K562 (cell line): ENCODE data around the gene TMEM158. TPM values are rescaled to one million over a fixed set of nuclear protein-coding genes. Genes with fewer than 3 reads are reported as not detected.
A peak's percentile ranks its signal among the peaks of the same experiment; 100 is the strongest.

Experiments
- ARHGAP35 ChIP-seq: fragments of 450-650 bp; IDR thresholded peaks from 2 replicates; pipeline ENCODE4 v1.6.1; 2018; ENCODE audit not compliant: partially characterized antibody
- ATF1 ChIP-seq, 2 experiments: fragments of 450-650 bp in 1 of 2; IDR thresholded peaks; 2 replicates each; pipeline ENCODE4 v1.6.1; 2016; ENCODE audit warnings: missing compliant biosample characterization in 1 of 2, missing genetic modification characterization in 1 of 2
- CEBPB ChIP-seq: fragments of 450-650 bp; IDR thresholded peaks from 2 replicates; pipeline ENCODE4 v1.6.1; 2016; ENCODE audit warnings: missing genetic modification characterization, missing compliant biosample characterization
- DIDO1 ChIP-seq: fragments of 450-650 bp; IDR thresholded peaks from 2 replicates; pipeline ENCODE4 v1.6.1; 2016; ENCODE audit warnings: low read depth, missing biosample characterization, missing genetic modification characterization
- HCFC1 ChIP-seq: IDR thresholded peaks from 2 replicates; pipeline ENCODE4 v1.6.1; 2012; ENCODE audit warnings: low read depth, low read length, improper control_type of control experiment
- HEY1 ChIP-seq: fragments of 250-450 bp; sonication (Bioruptor Pico); IDR thresholded peaks from 2 replicates; pipeline ENCODE4 v1.5.0; 2020; ENCODE audit warnings: mild to moderate bottlenecking, moderate library complexity, borderline replicate concordance
- KLF6 ChIP-seq: fragments of 250-450 bp; sonication (Bioruptor Pico); IDR thresholded peaks from 2 replicates; pipeline ENCODE4 v1.4.0; 2020; ENCODE audit warnings: mild to moderate bottlenecking, moderate library complexity, borderline replicate concordance
- MCM3 ChIP-seq: fragments of 450-650 bp; IDR thresholded peaks from 2 replicates; pipeline ENCODE4 v1.6.1; 2016
- MCM7 ChIP-seq, 2 experiments: fragments of 450-650 bp; IDR thresholded peaks; 2 replicates each; pipeline ENCODE4 v1.6.1; 2016 to 2018
- NFATC3 ChIP-seq: fragments of 450-650 bp; IDR thresholded peaks from 2 replicates; pipeline ENCODE4 v1.6.1; 2017; ENCODE audit warnings: mild to moderate bottlenecking
- NONO ChIP-seq, 2 experiments: fragments of 200-400 bp in 1 of 2; fragments of 450-650 bp in 1 of 2; formaldehyde crosslinking in 1 of 2; IDR thresholded peaks; 2 replicates each; pipeline ENCODE4 v1.6.1; 2017; ENCODE audit warnings: low read depth in 2 of 2, mild to moderate bottlenecking in 2 of 2, moderate library complexity in 2 of 2, low read length in 1 of 2
- PHF20 ChIP-seq: fragments of 450-650 bp; IDR thresholded peaks from 2 replicates; pipeline ENCODE4 v1.6.1; 2018; ENCODE audit not compliant: partially characterized antibody
- POLR2H ChIP-seq: IDR thresholded peaks from 2 replicates; pipeline ENCODE4 v1.6.1; 2016; ENCODE audit warnings: missing genetic modification characterization, low read depth, mild to moderate bottlenecking, control low read depth, missing compliant biosample characterization, moderate library complexity
- TAF15 ChIP-seq: fragments of 200-400 bp; formaldehyde crosslinking; IDR thresholded peaks from 2 replicates; pipeline ENCODE4 v1.6.1; 2017; ENCODE audit warnings: mild to moderate bottlenecking, low read depth, low read length, moderate library complexity
- TAF7 ChIP-seq: fragments of 450-650 bp; IDR thresholded peaks from 2 replicates; pipeline ENCODE4 v1.6.1; 2016; ENCODE audit warnings: missing genetic modification characterization, missing compliant biosample characterization
- TRIM24 ChIP-seq, 2 experiments: fragments of 450-650 bp; IDR thresholded peaks; 2 replicates each; pipeline ENCODE4 v1.6.1; 2016
- ZC3H4 ChIP-seq: sonication (generic); formaldehyde crosslinking; IDR thresholded peaks from 2 replicates; pipeline ENCODE4 v1.9.0; 2021; ENCODE audit warnings: missing genetic modification reagents, borderline replicate concordance
- ZFP30 ChIP-seq: fragments of 250-450 bp; sonication (Bioruptor Pico); IDR thresholded peaks from 2 replicates; pipeline ENCODE4 v1.8.0; 2022; ENCODE audit warnings: moderate library complexity, mild to moderate bottlenecking, inconsistent platforms, borderline replicate concordance
- ZKSCAN3 ChIP-seq: fragments of 250-450 bp; sonication (Bioruptor Pico); IDR thresholded peaks from 2 replicates; pipeline ENCODE4 v1.4.0; 2020
- ZNF134 ChIP-seq: fragments of 250-450 bp; sonication (Bioruptor Pico); conservative IDR thresholded peaks from 2 replicates; pipeline ENCODE4 v1.4.0; 2020
- polyA plus RNA-seq, 8 experiments: library from polyadenylated mRNA; depleted of rRNA in 4 of 8; stranded (reverse) in 5 of 8; unstranded in 3 of 8; fragments of >200 nt; fragmentation: Nextera tagmentation in 2 of 8; fragmentation: Illumina TruSeq in 1 of 8; extraction: Ambion mirVana in 2 of 8; extraction: Trizol in 1 of 8; gene quantifications; 2 replicates each; pipeline versions ENCODE4 v1.2.1 to v1.2.3, GENCODE V29; 2011 to 2014; ENCODE audit warnings: inconsistent platforms in 1 of 8, missing spikeins in 1 of 8
- total RNA-seq, 7 experiments: library from RNA; depleted of rRNA in 6 of 7; stranded (reverse); fragments of >200 nt in 6 of 7; fragmentation: Illumina TruSeq in 2 of 7; extraction: Trizol in 2 of 7; gene quantifications; 2 replicates each; pipeline versions ENCODE4 v1.2.1 to v1.2.3, GENCODE V29; 2011 to 2021; ENCODE audit warnings: low replicate concordance in 1 of 7
- TF ChIP-seq, protein P1 (sequence below): fragments of 200-800 bp; sonication (Bioruptor generic); IDR thresholded peaks from 2 replicates; pipeline ENCODE4 v1.6.1; 2016; ENCODE audit warnings: missing genetic modification characterization, missing compliant biosample characterization
- TF ChIP-seq, protein P2 (sequence below): sonication (generic); formaldehyde crosslinking; IDR thresholded peaks from 2 replicates; pipeline ENCODE4 v1.4.0; 2020; ENCODE audit warnings: mild to moderate bottlenecking, missing genetic modification reagents
- TF ChIP-seq, protein P3 (sequence below): fragments of 450-650 bp; IDR thresholded peaks from 2 replicates; pipeline ENCODE4 v1.6.1; 2017; ENCODE audit warnings: antibody characterized with exemption

The TMEM158 gene
- total and polyA plus RNA-seq, 9 of the 15 experiments (the other 6 are each of a cell fraction or from before 2014, with no cell fraction given) = 2.2 to 46.5 (median 8.4) TPM

DNA sequence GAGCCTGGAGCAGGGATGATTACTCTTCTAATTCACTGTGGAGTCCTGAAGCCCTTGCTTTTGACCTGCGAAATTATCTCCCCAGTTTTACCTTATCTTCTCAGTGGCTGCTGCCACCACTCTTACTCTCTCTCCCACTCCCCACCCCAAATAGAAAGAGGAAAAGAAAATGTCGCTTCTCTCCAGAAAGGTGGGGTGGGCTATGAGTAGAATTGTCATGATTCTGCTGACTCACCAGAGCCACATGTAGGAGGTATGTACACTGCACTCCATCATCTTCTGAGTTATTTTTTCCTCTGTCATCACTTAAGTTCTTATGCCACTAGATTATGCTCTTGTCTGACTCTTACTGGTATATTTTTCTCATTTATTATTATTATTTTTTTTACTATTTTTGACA is 43.9 kb upstream of the TMEM158 start (continued):
- TF ChIP-seq, protein P1, sequence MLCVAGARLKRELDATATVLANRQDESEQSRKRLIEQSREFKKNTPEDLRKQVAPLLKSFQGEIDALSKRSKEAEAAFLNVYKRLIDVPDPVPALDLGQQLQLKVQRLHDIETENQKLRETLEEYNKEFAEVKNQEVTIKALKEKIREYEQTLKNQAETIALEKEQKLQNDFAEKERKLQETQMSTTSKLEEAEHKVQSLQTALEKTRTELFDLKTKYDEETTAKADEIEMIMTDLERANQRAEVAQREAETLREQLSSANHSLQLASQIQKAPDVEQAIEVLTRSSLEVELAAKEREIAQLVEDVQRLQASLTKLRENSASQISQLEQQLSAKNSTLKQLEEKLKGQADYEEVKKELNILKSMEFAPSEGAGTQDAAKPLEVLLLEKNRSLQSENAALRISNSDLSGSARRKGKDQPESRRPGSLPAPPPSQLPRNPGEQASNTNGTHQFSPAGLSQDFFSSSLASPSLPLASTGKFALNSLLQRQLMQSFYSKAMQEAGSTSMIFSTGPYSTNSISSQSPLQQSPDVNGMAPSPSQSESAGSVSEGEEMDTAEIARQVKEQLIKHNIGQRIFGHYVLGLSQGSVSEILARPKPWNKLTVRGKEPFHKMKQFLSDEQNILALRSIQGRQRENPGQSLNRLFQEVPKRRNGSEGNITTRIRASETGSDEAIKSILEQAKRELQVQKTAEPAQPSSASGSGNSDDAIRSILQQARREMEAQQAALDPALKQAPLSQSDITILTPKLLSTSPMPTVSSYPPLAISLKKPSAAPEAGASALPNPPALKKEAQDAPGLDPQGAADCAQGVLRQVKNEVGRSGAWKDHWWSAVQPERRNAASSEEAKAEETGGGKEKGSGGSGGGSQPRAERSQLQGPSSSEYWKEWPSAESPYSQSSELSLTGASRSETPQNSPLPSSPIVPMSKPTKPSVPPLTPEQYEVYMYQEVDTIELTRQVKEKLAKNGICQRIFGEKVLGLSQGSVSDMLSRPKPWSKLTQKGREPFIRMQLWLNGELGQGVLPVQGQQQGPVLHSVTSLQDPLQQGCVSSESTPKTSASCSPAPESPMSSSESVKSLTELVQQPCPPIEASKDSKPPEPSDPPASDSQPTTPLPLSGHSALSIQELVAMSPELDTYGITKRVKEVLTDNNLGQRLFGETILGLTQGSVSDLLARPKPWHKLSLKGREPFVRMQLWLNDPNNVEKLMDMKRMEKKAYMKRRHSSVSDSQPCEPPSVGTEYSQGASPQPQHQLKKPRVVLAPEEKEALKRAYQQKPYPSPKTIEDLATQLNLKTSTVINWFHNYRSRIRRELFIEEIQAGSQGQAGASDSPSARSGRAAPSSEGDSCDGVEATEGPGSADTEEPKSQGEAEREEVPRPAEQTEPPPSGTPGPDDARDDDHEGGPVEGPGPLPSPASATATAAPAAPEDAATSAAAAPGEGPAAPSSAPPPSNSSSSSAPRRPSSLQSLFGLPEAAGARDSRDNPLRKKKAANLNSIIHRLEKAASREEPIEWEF (CRISPR knock-in tag) = no peak
- TF ChIP-seq MCM7 (IDR thresholded peaks at IDR 0.05) = no peak
- TF ChIP-seq TAF7 (tag) = no peak
- no peak for TF ChIP-seq DIDO1 (tag)
- TF ChIP-seq MCM3 = no peak
- TF ChIP-seq, protein P2, sequence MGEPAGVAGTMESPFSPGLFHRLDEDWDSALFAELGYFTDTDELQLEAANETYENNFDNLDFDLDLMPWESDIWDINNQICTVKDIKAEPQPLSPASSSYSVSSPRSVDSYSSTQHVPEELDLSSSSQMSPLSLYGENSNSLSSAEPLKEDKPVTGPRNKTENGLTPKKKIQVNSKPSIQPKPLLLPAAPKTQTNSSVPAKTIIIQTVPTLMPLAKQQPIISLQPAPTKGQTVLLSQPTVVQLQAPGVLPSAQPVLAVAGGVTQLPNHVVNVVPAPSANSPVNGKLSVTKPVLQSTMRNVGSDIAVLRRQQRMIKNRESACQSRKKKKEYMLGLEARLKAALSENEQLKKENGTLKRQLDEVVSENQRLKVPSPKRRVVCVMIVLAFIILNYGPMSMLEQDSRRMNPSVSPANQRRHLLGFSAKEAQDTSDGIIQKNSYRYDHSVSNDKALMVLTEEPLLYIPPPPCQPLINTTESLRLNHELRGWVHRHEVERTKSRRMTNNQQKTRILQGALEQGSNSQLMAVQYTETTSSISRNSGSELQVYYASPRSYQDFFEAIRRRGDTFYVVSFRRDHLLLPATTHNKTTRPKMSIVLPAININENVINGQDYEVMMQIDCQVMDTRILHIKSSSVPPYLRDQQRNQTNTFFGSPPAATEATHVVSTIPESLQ (CRISPR knock-in tag) = peak; percentile 67; the same call in 1 of the 2 replicates
- no peak for TF ChIP-seq PHF20
- no peak for TF ChIP-seq HEY1 (CRISPR knock-in tag)
- TF ChIP-seq, protein P3, sequence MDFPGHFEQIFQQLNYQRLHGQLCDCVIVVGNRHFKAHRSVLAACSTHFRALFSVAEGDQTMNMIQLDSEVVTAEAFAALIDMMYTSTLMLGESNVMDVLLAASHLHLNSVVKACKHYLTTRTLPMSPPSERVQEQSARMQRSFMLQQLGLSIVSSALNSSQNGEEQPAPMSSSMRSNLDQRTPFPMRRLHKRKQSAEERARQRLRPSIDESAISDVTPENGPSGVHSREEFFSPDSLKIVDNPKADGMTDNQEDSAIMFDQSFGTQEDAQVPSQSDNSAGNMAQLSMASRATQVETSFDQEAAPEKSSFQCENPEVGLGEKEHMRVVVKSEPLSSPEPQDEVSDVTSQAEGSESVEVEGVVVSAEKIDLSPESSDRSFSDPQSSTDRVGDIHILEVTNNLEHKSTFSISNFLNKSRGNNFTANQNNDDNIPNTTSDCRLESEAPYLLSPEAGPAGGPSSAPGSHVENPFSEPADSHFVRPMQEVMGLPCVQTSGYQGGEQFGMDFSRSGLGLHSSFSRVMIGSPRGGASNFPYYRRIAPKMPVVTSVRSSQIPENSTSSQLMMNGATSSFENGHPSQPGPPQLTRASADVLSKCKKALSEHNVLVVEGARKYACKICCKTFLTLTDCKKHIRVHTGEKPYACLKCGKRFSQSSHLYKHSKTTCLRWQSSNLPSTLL = no peak
- no peak for TF ChIP-seq KLF6
- no peak for TF ChIP-seq TAF15
- no peak for TF ChIP-seq ARHGAP35
- no peak for TF ChIP-seq NONO (IDR thresholded peaks at IDR 0.05; ENCODE audit: low read depth in 2 of 2, low read length in 1 of 2)
- TF ChIP-seq ZFP30 (CRISPR knock-in tag) = no peak
- TF ChIP-seq POLR2H = no peak
- no peak for TF ChIP-seq ZC3H4 (CRISPR knock-in tag)
- no peak for TF ChIP-seq ZKSCAN3 (CRISPR knock-in tag)
- peak; percentile 36; the same call in 1 of the 2 replicates for TF ChIP-seq HCFC1
- no peak for TF ChIP-seq CEBPB (tag)
- no peak for TF ChIP-seq NFATC3
- TF ChIP-seq TRIM24 (IDR thresholded peaks at IDR 0.05) = peak; percentile 63 to 66
- no peak for TF ChIP-seq ATF1 (CRISPR knock-in tag; IDR thresholded peaks at IDR 0.05)
- TF ChIP-seq ATF1 (tag; IDR thresholded peaks at IDR 0.05) = peak; percentile 40; the same call in 1 of the 2 replicates
- TF ChIP-seq ZNF134 = no peak
